Progenitor cell of endocrine pancreas (in vitro differentiated cells): ENCODE measurements around the gene BPIFB3. TPM values are rescaled to one million over a fixed set of nuclear protein-coding genes. Genes with fewer than 3 reads are reported as not detected.

ENCODE experiments used
- DNase-seq: peaks from one replicate; pipeline ENCODE4 v3.0.0; 2021; ENCODE audit warnings: low spot score; ENCODE audit not compliant: unreplicated experiment
- H3K27ac Mint-ChIP-seq: 2 replicates; pipeline ENCODE4 v1.8.0; 2021; ENCODE audit warnings: mild to moderate bottlenecking, moderate library complexity, mixed read lengths
- H3K27me3 Mint-ChIP-seq: 2 replicates; pipeline ENCODE4 v1.8.0; 2021; ENCODE audit warnings: mixed read lengths
- H3K36me3 Mint-ChIP-seq: 2 replicates; pipeline ENCODE4 v1.8.0; 2022; ENCODE audit warnings: mixed read lengths; ENCODE audit not compliant: insufficient read depth
- H3K4me1 Mint-ChIP-seq: 2 replicates; pipeline ENCODE4 v1.8.0; 2021; ENCODE audit warnings: low read depth, mixed read lengths
- H3K4me3 Mint-ChIP-seq: 2 replicates; pipeline ENCODE4 v1.8.0; 2021; ENCODE audit warnings: low read depth, mild to moderate bottlenecking, moderate library complexity, mixed read lengths
- H3K9me3 Mint-ChIP-seq: 2 replicates; pipeline ENCODE4 v1.8.0; 2021; ENCODE audit warnings: low read depth, mixed read lengths
- total RNA-seq: library from RNA; stranded (reverse); gene quantifications from 2 replicates; pipeline ENCODE4 v1.2.1, GENCODE V29; 2021
- TF ChIP-seq, protein P1 (sequence below): fragments of 200-600 bp; sonication (generic); IDR thresholded peaks from one replicate; pipeline ENCODE4 v1.5.0; 2021; ENCODE audit warnings: antibody characterized with exemption, mild to moderate bottlenecking; ENCODE audit not compliant: unreplicated experiment

Gene BPIFB3
- total RNA-seq, 1 donor from 2014 or later = not detected

DNA sequence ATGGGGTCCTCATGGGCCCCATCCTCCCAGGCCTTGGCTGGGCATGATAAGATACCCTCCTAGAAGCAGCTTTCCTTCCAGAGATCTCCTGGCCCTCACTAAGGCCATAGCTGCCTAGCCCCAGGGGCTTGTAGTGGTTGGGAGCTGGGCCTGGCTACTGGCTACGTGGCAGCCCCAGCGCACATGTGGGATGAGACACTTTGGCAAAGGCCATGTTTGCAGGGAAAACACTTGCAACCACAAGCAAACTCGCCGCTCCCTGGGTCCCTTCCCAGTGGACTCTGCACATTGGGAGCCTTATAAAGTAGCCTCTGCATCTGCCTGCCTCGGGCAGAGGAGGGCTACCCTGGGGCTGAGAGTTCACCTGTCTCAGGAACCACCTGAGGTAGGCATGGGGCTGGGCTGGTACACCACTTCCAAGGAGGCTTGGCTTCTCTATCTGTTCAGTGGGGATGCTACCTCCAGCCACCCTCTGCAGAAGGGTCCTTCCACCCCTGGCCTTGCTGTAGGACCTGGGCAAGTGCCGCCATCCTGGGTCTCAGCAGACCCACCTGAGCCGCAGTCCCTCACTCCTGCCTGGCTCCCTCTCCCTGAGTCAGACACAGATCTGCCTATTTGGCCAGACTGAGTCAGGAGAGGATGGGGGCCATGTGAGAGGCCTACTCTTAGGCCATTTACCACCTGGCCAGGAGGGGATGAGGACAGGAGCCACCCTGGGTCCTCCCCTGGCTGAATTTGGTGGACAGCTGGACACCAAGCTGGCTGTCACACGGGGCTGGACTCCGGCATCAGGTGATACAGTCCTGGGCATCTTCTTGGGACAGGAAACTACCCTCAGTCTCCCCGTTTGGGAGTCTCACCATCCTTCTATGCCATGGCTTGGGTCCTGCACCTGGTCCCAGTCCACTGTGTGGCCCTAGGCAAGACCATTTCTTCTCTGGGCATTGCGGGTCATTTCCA, 46.0 kb upstream of the BPIFB3 start, which contains the start of gene BPIFB2:
TSS of gene BPIFB2 (plus strand) at position 329 of the 960 bp plus-strand sequence. CDS start 871 bp downstream, outside the sequence.
- Mint-ChIP-seq H3K9me3 (peaks cover 4% of the 10 kb centered on the region), H3K27ac (no peak within 1 kb of the TSS), H3K4me1 (no peaks in the 10 kb centered on the region), H3K36me3 (no peaks in the 10 kb centered on the region), H3K27me3 (peaks cover 11% of the 10 kb centered on the region), H3K4me3 (no peak within 1 kb of the TSS)
- TF ChIP-seq, protein P1, sequence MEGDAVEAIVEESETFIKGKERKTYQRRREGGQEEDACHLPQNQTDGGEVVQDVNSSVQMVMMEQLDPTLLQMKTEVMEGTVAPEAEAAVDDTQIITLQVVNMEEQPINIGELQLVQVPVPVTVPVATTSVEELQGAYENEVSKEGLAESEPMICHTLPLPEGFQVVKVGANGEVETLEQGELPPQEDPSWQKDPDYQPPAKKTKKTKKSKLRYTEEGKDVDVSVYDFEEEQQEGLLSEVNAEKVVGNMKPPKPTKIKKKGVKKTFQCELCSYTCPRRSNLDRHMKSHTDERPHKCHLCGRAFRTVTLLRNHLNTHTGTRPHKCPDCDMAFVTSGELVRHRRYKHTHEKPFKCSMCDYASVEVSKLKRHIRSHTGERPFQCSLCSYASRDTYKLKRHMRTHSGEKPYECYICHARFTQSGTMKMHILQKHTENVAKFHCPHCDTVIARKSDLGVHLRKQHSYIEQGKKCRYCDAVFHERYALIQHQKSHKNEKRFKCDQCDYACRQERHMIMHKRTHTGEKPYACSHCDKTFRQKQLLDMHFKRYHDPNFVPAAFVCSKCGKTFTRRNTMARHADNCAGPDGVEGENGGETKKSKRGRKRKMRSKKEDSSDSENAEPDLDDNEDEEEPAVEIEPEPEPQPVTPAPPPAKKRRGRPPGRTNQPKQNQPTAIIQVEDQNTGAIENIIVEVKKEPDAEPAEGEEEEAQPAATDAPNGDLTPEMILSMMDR = no peak
- DNase-seq = no peak

DNA sequence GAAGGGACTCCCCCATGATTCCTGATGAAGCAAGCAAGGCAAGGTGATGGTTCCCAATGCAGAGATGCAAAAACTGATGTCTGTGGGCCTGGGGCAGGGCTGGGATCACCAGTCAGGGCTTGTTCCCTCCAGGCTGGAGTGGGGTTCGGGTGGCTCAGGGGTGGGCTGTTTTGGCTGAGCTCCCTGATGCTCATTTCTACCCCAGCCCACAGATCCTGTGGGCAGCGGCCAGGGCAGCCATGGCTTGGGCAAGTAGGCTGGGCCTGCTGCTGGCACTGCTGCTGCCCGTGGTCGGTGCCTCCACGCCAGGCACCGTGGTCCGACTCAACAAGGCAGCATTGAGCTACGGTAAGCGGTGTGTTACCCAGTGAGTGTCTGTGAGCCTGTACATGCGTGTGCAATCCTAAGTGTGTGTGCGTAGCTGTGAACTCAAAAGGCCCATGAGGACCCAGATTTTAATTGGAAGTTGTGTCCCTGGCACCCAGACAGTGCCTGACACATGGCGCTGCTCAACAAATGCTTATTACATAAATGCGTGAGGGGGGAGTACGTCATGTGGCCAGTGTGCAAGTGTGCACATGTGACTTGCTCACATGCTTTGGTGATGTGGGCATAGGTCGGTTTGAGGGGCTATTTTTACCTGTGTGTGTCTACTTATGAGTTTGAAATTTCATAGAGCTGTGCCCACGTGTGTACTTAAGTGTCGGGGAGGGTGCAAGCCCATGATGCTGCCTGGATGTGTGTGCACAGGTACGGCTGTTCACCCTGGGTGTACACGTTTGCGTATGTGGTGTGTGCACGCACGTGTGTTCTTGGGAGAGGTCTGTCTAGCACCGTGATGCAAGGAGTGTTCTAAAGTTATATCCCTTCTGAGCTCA, 45.1 kb upstream of the BPIFB3 start:
- no peak for DNase-seq
- Mint-ChIP-seq H3K27me3 (peaks cover 11% of the 10 kb centered on the region), H3K27ac (no peak overlapping the region), H3K36me3 (no peaks in the 10 kb centered on the region), H3K9me3 (peaks cover 4% of the 10 kb centered on the region), H3K4me3 (no peak overlapping the region), H3K4me1 (no peaks in the 10 kb centered on the region)
- TF ChIP-seq, protein P1 = no peak

DNA sequence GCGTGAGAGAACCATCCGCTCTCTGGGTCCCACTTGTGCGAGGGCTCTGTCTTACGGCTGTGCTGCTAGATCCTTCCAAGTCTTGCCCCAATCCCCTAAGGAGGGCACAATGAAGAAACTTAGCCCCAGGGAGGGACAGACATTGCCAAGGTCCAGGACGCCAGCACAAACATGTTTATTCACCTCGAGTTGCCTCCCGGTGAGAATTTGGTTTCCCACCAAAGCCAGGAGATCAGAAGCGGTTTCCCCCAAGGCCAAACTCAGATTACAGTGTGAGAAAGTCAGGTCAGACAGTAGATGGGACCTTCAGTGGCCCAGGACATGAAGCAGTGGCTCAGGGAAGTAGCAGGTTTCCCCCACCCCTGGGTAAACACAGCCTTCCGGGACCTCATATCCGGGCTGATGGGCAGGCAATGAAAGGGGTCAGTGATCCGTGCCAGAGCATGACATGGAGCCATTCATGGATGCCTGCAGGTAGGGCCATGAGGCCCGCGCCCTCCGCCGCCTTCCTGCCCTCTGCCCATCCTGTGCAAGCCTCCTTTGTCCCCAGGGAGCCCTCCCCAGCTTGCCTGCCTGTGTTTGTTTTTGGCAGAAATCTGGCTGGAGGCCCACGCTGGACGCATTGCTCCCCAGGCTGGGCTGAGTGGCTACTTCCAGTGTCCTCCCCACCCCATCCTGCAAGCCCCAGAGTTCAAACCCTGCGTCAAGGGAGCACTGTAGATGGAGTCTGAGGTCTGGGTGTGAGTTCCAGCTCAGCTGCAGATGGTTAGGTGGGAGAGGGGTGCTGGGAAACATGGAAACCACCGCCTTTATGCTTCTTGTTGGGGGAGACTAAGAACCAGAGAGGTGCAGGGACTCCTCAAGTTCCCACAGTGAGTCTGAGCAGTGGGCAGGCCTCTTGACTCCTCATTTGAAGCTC, 44.2 kb upstream of the BPIFB3 start:
- peaks cover 4% of the 10 kb centered on the region for H3K9me3 Mint-ChIP-seq
- TF ChIP-seq, protein P1 = no peak
- H3K4me1 Mint-ChIP-seq = no peaks in the 10 kb centered on the region
- DNase-seq = no peak
- no peak overlapping the region for H3K4me3 Mint-ChIP-seq
- peaks cover 18% of the 10 kb centered on the region for H3K27me3 Mint-ChIP-seq
- no peak overlapping the region for H3K27ac Mint-ChIP-seq
- no peaks in the 10 kb centered on the region for H3K36me3 Mint-ChIP-seq

DNA sequence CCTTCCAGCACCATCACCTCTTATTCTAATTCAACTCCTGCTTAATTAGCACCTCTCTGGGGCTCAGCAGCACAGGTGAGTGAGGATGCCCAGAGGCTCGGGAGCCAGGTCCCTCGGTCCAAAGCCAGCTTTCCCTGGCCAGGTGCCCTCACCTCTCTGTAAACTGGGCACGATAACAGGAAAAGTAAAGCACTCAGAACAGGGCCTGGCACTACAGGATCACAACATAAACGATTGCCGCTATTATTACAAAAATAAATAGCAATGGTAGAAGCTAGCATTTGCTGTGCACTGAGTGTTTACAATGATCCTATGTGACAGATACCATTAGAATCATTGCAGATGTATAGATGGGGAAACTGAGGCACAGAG, 43.6 kb upstream of the BPIFB3 start:
- Mint-ChIP-seq H3K9me3 (peaks cover 3% of the 10 kb centered on the region), H3K27ac (no peak overlapping the region), H3K36me3 (no peaks in the 10 kb centered on the region), H3K27me3 (peaks cover 24% of the 10 kb centered on the region), H3K4me1 (no peaks in the 10 kb centered on the region), H3K4me3 (no peak overlapping the region)
- TF ChIP-seq, protein P1 = no peak
- DNase-seq = no peak
